ENCODE data around the gene KNSTRN. TPM values are rescaled to one million over a fixed set of nuclear protein-coding genes. Genes with fewer than 3 reads are reported as not detected.

KNSTRN gene
- total RNA-seq, 4 donors from 2014 or later = 7.2 to 16.2 (median 9.9) TPM

GRCh38 chr15:40440743-40441564 lies 58.4 kb downstream of the KNSTRN start, which contains the start of gene BAHD1:
Gene BAHD1, plus strand, starts transcription at chr15:40440953. Its CDS starts 17,512 bp downstream, at chr15:40458465.
- no peaks in the 10 kb centered on the region for H3K9me3 ChIP-seq
- peaks cover 0 to 73% (median 30%) of the 10 kb centered on the region in 3 donors for H3K4me1 ChIP-seq
- ATAC-seq = peak; percentile 95
- WGBS, 2 donors (ENCODE audit: low coverage in 1 of 2) = no CpG with 5 or more reads among the region's 119 CpGs
- H3K4me3 ChIP-seq = peak within 1 kb of the TSS; percentile 70 to 96
- H3K36me3 ChIP-seq = no peaks in the 10 kb centered on the region
- peak within 1 kb of the TSS in 3 of 4 donors; percentile 83 to 89 (median 88) for H3K27ac ChIP-seq
- TF ChIP-seq POLR2AphosphoS5 (IDR thresholded peaks at IDR 0.05) (peak; percentile 36), CTCF (IDR thresholded peaks at IDR 0.05) (no peak), POLR2A (IDR thresholded peaks at IDR 0.05) (peak in 1 of 2 donors; percentile 12)
- H3K27me3 ChIP-seq = peaks cover 34% of the 10 kb centered on the region

- ATAC-seq = no peak
- peaks cover 25% of the 10 kb centered on the region for H3K27me3 ChIP-seq
- H3K4me3 ChIP-seq = peak overlapping the region; percentile 70 to 96
- H3K9me3 ChIP-seq = no peaks in the 10 kb centered on the region
- no peaks in the 10 kb centered on the region for H3K36me3 ChIP-seq
- no peak for TF ChIP-seq EP300 (IDR thresholded peaks at IDR 0.05)
- no peak for TF ChIP-seq POLR2AphosphoS5 (IDR thresholded peaks at IDR 0.05)
- peak in 2 of 4 experiments; percentile 12 to 56 for TF ChIP-seq CTCF (IDR thresholded peaks at IDR 0.05)
- TF ChIP-seq POLR2A (IDR thresholded peaks at IDR 0.05) = no peak
- peaks cover 0 to 73% (median 21%) of the 10 kb centered on the region in 3 donors for H3K4me1 ChIP-seq
- 0% methylated on average over 5 of the region's 119 CpGs; no CpG with 5 or more reads in 1 of the 2 donors for WGBS, 2 donors (ENCODE audit: low coverage in 1 of 2)
- H3K27ac ChIP-seq = peak overlapping the region in 3 of 4 donors; percentile 83 to 89 (median 88)
Observed at GRCh38 chr15:40441565-40442531, 59.3 kb downstream of the KNSTRN start.

- WGBS, 2 donors (ENCODE audit: low coverage in 1 of 2) = 86% methylated on average over 4 of the region's 4 CpGs
- peaks cover 0 to 67% (median 17%) of the 10 kb centered on the region in 3 donors for H3K4me1 ChIP-seq
- no peak for ATAC-seq
Observed at GRCh38 chr15:40443255-40443654, 60.7 kb downstream of the KNSTRN start.

GRCh38 chr15:40443846-40444245 lies 61.3 kb downstream of the KNSTRN start:
- Histone ChIP-seq H3K4me1 (peaks cover 0 to 67% (median 17%) of the 10 kb centered on the region in 3 donors), H3K36me3 (no peaks in the 10 kb centered on the region), H3K9me3 (no peaks in the 10 kb centered on the region), H3K27me3 (peaks cover 6% of the 10 kb centered on the region), H3K27ac (no peak overlapping the region), H3K4me3 (no peak overlapping the region)
- no peak for TF ChIP-seq CTCF (IDR thresholded peaks at IDR 0.05)
- no peak for TF ChIP-seq EP300 (IDR thresholded peaks at IDR 0.05)
- no peak for TF ChIP-seq POLR2AphosphoS5 (IDR thresholded peaks at IDR 0.05)
- no peak for TF ChIP-seq POLR2A (IDR thresholded peaks at IDR 0.05)
- no peak for ATAC-seq
- WGBS, 2 donors (ENCODE audit: low coverage in 1 of 2) = 79 to 86% methylated on average over 1 to 2 of the region's 3 CpGs

More at GRCh38 chr15:40443255-40443654, 60.7 kb downstream of the KNSTRN start:
- Histone ChIP-seq H3K36me3 (no peaks in the 10 kb centered on the region), H3K27me3 (peaks cover 12% of the 10 kb centered on the region), H3K4me3 (no peak overlapping the region), H3K27ac (no peak overlapping the region), H3K9me3 (no peaks in the 10 kb centered on the region)
- no peak for TF ChIP-seq POLR2AphosphoS5 (IDR thresholded peaks at IDR 0.05)
- TF ChIP-seq CTCF (IDR thresholded peaks at IDR 0.05) = no peak
- no peak for TF ChIP-seq EP300 (IDR thresholded peaks at IDR 0.05)
- TF ChIP-seq POLR2A (IDR thresholded peaks at IDR 0.05) = no peak

Other genes starting within 250 kb of the KNSTRN start
- 1 to 10 TPM in 2 of 4 donors, under 1 TPM in 2; 0.13 to 2.4 (median 0.95) TPM for gene BUB1B, start 221.7 kb upstream of the KNSTRN start, total RNA-seq
- 1 to 10 TPM in 2 of 4 donors, under 1 TPM in 2; 0.94 to 4.6 (median 1.6) TPM for gene PAK6, start 143.7 kb upstream of the KNSTRN start, total RNA-seq
- 1 to 10 TPM in 1 of 4 donors, not detected in 3; 1.6 TPM for gene ANKRD63, start 99.7 kb upstream of the KNSTRN start, total RNA-seq
- 10 to 100 TPM in 2 of 4 donors, 1 to 10 TPM in 2; 1.5 to 13.5 (median 8.8) TPM for gene PLCB2, start 74.8 kb upstream of the KNSTRN start, total RNA-seq
- 10 to 100 TPM; 27.3 to 66.6 (median 37.5) TPM for gene INAFM2, start 59.0 kb upstream of the KNSTRN start, total RNA-seq
- 100 to 1,000 TPM in 1 of 4 donors, 10 to 100 TPM in 3; 28.0 to 105 (median 66.7) TPM for gene CCDC9B, start 41.8 kb upstream of the KNSTRN start, total RNA-seq
- not detected for gene PHGR1, start 31.7 kb upstream of the KNSTRN start, total RNA-seq
- gene DISP2, start 24.5 kb upstream of the KNSTRN start, total RNA-seq = under 1 TPM; 0.07 to 0.19 (median 0.15) TPM
- 10 to 100 TPM; 26.1 to 80.2 (median 50.1) TPM for gene IVD, start 23.1 kb downstream of the KNSTRN start, total RNA-seq
- 10 to 100 TPM; 19.0 to 26.2 (median 22.8) TPM for gene BAHD1, start 58.2 kb downstream of the KNSTRN start, total RNA-seq
- gene CHST14, start 88.3 kb downstream of the KNSTRN start, total RNA-seq = 10 to 100 TPM in 2 of 4 donors, 1 to 10 TPM in 2; 7.8 to 18.4 (median 11.7) TPM
- 10 to 100 TPM; 16.2 to 45.8 (median 34.0) TPM for gene CCDC32, start 182.3 kb downstream of the KNSTRN start, total RNA-seq
- gene RPUSD2, start 186.6 kb downstream of the KNSTRN start, total RNA-seq = 10 to 100 TPM in 1 of 4 donors, 1 to 10 TPM in 3; 7.2 to 11.6 (median 8.7) TPM
- under 1 TPM; 0.23 to 0.89 (median 0.57) TPM for gene KNL1, start 211.5 kb downstream of the KNSTRN start, total RNA-seq